ENCODE results near the gene KAT8.
A peak's percentile ranks its signal among the peaks of the same experiment; 100 is the strongest.

The KAT8 gene

GRCh38 chr16:31117384-31118222, at the start of gene KAT8:
KAT8 (plus strand) TSS chr16:31117664; CDS start chr16:31117682, 18 bp downstream.
- peak; percentile 99 for DNase-seq

GRCh38 chr16:31071861-31072260, 45.6 kb upstream of the KAT8 start:
- no peak for DNase-seq

DNA sequence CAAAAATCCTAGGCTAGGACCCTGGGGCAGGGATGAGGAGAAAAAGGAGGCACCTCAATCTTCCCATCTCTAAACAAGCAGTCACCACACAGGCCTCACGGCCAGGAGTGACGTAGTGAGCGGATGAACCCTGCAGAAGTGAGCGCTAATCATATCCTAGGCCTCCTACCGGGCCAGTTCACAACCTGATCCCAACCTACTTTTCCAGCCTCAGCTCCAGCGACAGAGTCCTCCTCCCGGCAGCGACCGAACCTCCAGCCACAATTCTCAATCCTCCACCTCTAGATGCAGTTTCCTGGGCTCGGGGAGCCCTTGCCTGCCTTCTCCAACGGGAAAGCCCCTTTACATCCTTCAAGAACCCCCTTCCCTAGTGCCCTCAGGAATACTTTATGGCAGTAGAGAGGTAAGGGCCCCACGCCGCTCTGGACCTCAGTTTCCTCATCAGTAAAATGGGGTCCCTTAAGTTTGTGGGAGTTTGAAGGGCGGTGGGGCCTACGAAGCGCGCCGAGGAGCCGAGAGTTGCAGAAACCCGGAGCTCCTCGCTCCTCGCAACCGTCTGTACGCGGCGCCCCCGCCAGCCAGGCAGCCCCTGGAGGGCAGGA, 44.8 kb upstream of the KAT8 start:
- DNase-seq = peak; percentile 69

DNA sequence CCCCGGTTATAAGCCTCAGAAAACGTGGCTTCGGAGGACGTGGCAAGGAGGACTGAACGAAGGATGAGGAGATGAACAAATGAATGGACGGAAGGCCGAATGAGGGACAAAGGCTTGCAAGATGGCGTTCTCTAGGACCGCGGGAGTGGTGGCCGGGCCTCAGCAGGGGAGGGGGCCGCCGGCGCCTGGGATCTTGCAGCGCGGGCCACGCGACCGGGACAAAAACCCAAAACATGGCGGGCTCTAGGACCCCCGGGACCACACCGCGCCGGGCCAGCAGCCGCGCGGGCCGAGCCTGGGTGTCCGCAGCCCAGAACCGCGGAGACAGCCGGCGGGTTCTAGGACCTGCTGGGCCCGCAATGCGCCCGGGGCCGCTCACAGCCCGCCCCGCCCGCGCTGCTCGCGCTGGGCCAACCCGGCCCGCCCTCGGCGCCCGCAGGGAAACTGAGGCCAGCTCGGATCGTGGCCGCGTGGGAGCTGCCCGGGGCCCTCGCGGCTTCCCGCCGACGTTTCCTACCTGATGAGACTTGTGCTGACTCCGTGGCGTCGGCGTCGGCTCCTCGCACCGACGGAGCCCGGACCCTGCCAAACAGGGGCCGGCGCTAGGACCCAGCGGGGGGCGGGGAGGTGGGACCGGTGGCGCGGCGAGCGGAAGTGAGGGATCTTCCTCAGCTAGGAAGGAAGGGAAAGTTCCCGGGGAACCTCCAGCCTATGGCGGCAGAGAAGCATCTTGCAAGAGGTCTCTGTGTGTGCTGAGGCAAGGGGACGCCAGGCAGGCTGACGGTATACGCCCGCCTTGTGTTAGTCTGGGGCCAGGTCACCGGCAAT, 44.1 kb upstream of the KAT8 start:
- peak; percentile 96 for DNase-seq

GRCh38 chr16:31073970-31074813, 43.3 kb upstream of the KAT8 start, which contains the start of the genes ZNF646 and ZNF668:
ZNF646 (plus strand) TSS chr16:31074422; CDS start chr16:31076325, 1,903 bp downstream.
ZNF668 (minus strand) TSS chr16:31074240; CDS start chr16:31064459, 9,781 bp downstream.
- DNase-seq = peak; percentile 99

DNA sequence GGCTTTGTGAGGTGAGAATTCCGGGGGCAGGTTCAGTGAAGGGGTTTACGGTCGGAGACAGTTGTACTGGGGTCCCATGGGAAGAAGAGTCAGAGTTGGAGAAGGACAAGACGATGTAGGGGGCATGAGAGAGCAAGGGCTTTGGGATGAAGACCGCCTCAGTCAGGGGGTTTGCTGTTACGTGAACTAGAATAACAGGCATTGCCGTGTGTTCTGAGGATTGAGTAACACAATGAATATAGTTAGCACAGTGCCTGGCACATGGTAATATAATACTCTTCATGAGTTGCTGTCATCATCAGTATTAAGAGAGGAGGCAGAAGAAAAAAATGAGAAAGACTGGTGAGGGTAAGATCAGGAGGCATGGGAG, 42.7 kb upstream of the KAT8 start:
- no peak for DNase-seq

GRCh38 chr16:31076319-31076718, 41.1 kb upstream of the KAT8 start:
- DNase-seq = no peak

- DNase-seq = no peak
Measured at GRCh38 chr16:31077024-31077423, 40.4 kb upstream of the KAT8 start.

GRCh38 chr16:31077592-31078396, 39.7 kb upstream of the KAT8 start:
- DNase-seq = no peak

- DNase-seq = no peak
Measured at GRCh38 chr16:31078597-31079341, 38.7 kb upstream of the KAT8 start.

- no peak for DNase-seq
Measured at GRCh38 chr16:31079342-31079944, 38.0 kb upstream of the KAT8 start.

DNA sequence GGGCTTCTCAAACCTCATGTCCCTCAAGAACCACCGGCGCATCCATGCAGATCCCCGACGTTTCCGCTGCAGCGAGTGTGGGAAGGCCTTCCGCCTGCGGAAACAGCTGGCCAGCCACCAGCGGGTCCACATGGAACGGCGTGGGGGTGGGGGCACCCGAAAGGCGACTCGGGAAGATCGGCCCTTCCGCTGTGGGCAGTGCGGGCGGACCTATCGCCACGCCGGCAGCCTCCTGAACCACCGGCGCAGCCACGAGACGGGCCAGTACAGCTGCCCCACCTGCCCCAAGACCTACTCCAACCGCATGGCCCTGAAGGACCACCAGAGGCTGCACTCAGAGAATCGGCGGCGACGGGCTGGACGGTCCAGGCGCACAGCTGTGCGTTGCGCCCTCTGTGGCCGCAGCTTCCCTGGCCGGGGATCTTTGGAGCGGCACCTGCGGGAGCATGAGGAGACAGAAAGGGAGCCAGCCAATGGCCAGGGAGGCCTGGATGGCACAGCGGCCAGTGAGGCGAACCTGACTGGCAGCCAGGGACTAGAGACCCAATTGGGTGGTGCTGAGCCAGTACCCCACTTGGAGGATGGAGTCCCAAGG, 37.3 kb upstream of the KAT8 start:
- no peak for DNase-seq

- DNase-seq = no peak
Measured at GRCh38 chr16:31080756-31081419, 36.6 kb upstream of the KAT8 start.

- no peak for DNase-seq
Measured at GRCh38 chr16:31081428-31082351, 35.8 kb upstream of the KAT8 start.

DNA sequence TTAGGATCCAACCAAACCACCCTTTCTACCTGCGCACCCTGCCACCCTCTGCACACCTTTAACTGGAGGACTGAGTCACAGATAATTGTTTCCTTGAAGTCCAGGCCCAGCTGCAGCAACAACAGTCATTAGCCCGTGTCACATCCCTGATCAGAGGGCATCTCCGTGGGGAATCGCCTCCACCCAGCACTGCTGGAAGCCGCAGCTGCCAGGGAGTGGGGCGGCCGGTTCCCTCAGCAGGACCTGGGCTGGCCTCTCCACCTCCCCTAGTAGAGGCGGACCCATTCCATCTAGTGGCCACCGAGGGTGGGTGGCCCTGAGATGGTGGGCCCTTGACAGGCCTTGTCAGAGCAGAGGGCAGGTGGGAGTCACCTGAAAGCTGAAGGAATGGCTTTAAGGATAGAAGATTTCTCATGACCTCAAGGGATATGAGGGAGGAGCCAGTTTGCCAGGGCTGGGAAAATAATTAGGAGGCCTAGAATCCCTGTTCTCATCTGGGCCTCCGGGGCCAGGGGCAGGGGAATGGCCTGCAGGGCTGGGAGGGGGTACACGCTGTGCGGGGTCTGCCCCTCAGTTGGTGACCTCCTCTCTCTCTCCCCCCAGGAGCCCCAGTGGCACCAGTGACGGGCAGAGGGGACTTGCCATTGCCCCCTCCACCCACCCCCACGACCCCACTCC, 35.0 kb upstream of the KAT8 start:
- no peak for DNase-seq

DNA sequence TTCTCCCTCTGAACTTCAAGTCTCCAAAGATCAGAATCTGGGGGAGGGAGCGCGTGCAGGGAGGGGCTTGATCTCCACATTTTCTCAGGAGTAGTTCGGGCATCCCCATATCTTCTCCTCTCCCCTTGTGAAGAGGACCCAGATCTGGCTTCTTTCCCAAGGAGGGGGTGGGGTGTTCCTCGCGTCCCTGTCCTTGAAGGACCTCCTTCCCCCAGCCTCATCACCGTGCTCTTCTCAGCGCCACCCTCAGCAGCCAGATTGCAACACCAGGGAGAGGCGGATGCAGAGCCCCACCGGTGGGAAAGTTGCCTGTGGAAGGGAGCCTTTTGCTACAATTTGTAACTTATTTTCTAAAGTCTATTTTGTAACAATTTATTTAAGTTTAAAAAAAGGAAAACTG, 34.4 kb upstream of the KAT8 start:
- no peak for DNase-seq

- no peak for DNase-seq
Measured at GRCh38 chr16:31083556-31083955, 33.9 kb upstream of the KAT8 start.

DNA sequence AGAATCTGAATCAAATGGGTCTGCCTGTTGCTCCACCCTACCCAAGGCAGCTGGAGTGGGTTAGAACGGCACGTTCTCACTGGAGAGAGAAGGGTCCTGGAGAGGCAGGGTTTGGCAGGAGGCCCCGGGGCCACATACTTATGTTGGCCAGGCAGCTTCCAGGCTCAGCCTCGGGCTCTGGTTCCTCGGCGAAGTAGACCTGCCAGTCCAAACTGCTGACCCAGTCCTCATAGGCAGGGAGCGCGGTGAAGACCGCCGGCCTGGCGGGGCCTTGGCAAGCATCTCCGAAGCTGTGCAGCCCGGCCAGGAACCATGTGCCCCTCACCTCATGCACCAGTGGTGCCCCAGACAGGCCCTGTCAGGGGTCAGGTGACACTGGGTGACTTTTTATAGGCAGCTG, 33.5 kb upstream of the KAT8 start:
- DNase-seq = no peak
